ENCODE measurements around the gene PTX4. TPM values are rescaled to one million over a fixed set of nuclear protein-coding genes. Genes with fewer than 3 reads are reported as not detected.

PTX4 gene
- total and polyA plus RNA-seq, 9 of the 15 experiments (the other 6 are each of a cell fraction or from before 2014, with no cell fraction given) = 0.11 TPM; not detected in 8

DNA sequence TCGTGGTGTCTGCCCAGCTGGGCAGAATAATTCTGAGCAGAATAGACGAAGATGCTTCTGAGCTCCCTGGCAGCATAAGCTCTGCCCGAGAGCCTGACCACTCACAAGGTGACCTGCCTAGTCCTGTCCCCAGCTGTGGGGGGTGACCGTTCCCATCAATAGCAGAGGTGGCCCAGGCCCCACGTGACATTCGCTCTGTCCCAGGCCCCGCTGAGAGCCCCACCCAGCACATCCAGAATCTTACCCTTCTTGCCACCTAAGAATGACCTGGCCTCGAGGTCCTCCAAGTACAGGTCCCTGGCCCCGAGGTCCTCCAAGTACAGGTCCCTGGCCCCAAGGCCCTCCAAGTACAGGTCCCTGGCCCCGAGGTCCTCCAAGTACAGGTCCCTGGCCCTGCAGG is 44.0 kb upstream of the PTX4 start (continued):
- TF ChIP-seq, protein P1, sequence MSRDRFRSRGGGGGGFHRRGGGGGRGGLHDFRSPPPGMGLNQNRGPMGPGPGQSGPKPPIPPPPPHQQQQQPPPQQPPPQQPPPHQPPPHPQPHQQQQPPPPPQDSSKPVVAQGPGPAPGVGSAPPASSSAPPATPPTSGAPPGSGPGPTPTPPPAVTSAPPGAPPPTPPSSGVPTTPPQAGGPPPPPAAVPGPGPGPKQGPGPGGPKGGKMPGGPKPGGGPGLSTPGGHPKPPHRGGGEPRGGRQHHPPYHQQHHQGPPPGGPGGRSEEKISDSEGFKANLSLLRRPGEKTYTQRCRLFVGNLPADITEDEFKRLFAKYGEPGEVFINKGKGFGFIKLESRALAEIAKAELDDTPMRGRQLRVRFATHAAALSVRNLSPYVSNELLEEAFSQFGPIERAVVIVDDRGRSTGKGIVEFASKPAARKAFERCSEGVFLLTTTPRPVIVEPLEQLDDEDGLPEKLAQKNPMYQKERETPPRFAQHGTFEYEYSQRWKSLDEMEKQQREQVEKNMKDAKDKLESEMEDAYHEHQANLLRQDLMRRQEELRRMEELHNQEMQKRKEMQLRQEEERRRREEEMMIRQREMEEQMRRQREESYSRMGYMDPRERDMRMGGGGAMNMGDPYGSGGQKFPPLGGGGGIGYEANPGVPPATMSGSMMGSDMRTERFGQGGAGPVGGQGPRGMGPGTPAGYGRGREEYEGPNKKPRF (IDR thresholded peaks at IDR 0.05; ENCODE audit: low read depth, low read length) = no peak
- TF ChIP-seq C11orf30 (IDR thresholded peaks at IDR 0.05; ENCODE audit: low read depth) (no peak), ZNF324 (CRISPR knock-in tag; IDR thresholded peaks at IDR 0.05) (no peak), RFX5 (IDR thresholded peaks at IDR 0.05; ENCODE audit: low read depth, low read length) (no peak), PCBP1 (IDR thresholded peaks at IDR 0.05; ENCODE audit: low read depth, low read length, poor library complexity, severe bottlenecking) (no peak)
- TF ChIP-seq, protein P2, sequence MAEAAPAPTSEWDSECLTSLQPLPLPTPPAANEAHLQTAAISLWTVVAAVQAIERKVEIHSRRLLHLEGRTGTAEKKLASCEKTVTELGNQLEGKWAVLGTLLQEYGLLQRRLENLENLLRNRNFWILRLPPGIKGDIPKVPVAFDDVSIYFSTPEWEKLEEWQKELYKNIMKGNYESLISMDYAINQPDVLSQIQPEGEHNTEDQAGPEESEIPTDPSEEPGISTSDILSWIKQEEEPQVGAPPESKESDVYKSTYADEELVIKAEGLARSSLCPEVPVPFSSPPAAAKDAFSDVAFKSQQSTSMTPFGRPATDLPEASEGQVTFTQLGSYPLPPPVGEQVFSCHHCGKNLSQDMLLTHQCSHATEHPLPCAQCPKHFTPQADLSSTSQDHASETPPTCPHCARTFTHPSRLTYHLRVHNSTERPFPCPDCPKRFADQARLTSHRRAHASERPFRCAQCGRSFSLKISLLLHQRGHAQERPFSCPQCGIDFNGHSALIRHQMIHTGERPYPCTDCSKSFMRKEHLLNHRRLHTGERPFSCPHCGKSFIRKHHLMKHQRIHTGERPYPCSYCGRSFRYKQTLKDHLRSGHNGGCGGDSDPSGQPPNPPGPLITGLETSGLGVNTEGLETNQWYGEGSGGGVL (CRISPR knock-in tag; IDR thresholded peaks at IDR 0.05) = no peak
- TF ChIP-seq, protein P3, sequence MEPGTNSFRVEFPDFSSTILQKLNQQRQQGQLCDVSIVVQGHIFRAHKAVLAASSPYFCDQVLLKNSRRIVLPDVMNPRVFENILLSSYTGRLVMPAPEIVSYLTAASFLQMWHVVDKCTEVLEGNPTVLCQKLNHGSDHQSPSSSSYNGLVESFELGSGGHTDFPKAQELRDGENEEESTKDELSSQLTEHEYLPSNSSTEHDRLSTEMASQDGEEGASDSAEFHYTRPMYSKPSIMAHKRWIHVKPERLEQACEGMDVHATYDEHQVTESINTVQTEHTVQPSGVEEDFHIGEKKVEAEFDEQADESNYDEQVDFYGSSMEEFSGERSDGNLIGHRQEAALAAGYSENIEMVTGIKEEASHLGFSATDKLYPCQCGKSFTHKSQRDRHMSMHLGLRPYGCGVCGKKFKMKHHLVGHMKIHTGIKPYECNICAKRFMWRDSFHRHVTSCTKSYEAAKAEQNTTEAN (CRISPR knock-in tag; IDR thresholded peaks at IDR 0.05) = no peak
- TF ChIP-seq, protein P4, sequence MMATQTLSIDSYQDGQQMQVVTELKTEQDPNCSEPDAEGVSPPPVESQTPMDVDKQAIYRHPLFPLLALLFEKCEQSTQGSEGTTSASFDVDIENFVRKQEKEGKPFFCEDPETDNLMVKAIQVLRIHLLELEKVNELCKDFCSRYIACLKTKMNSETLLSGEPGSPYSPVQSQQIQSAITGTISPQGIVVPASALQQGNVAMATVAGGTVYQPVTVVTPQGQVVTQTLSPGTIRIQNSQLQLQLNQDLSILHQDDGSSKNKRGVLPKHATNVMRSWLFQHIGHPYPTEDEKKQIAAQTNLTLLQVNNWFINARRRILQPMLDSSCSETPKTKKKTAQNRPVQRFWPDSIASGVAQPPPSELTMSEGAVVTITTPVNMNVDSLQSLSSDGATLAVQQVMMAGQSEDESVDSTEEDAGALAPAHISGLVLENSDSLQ (IDR thresholded peaks at IDR 0.05) = no peak
